ENCODE data around the gene TNFRSF11A. TPM values are rescaled to one million over a fixed set of nuclear protein-coding genes. Genes with fewer than 3 reads are reported as not detected.

Gene TNFRSF11A
- total RNA-seq, 1 experiment from 2014 or later, result 0.16 TPM

- no peak overlapping the region for H3K27ac Mint-ChIP-seq (ENCODE audit: unreplicated experiment)
- Histone ChIP-seq H3K27me3 (replicated peaks; ENCODE audit: control insufficient read depth, insufficient read depth, low read length) (no peaks in the 10 kb centered on the region), H3K4me1 (no peaks in the 10 kb centered on the region), H3K9me3 (no peaks in the 10 kb centered on the region), H3K4me3 (ENCODE audit: low read depth, low read length) (no peak overlapping the region), H3K36me3 (ENCODE audit: control insufficient read depth, insufficient read depth, low read length) (no peaks in the 10 kb centered on the region)
- intact Hi-C loops (cut with micrococcal nuclease; ENCODE audit: unreplicated experiment), result no loop called here
- H3K36me3 Mint-ChIP-seq (ENCODE audit: insufficient read depth, unreplicated experiment), result no peaks in the 10 kb centered on the region
- TF ChIP-seq CTCF (IDR thresholded peaks at IDR 0.05; ENCODE audit: insufficient read depth in 1 of 2, low read depth in 1 of 2, low read length in 1 of 2, severe bottlenecking in 1 of 2, unreplicated experiment in 1 of 2), result no peak
- no TSS peak for BruUV-seq (replicated peaks)
- no peaks in the 10 kb centered on the region for H3K9me3 Mint-ChIP-seq (ENCODE audit: unreplicated experiment)
- H3K4me1 Mint-ChIP-seq (ENCODE audit: low read depth, unreplicated experiment), result peaks cover 7% of the 10 kb centered on the region
- H3K4me3 Mint-ChIP-seq (ENCODE audit: unreplicated experiment), result no peak overlapping the region
- ChIA-PET CTCF (no interaction called here), POLR2A (no interaction called here)
- no peak for DNase-seq
- no peaks in the 10 kb centered on the region for H3K27me3 Mint-ChIP-seq (ENCODE audit: insufficient read depth, unreplicated experiment)
Observed at GRCh38 chr18:62331581-62332356, 6.7 kb downstream of the TNFRSF11A start.

- no peak for DNase-seq
- H3K9me3 Mint-ChIP-seq (ENCODE audit: unreplicated experiment), result no peaks in the 10 kb centered on the region
- intact Hi-C loops (cut with micrococcal nuclease; ENCODE audit: unreplicated experiment), result no loop called here
- TF ChIP-seq CTCF (IDR thresholded peaks at IDR 0.05; ENCODE audit: insufficient read depth in 1 of 2, low read depth in 1 of 2, low read length in 1 of 2, severe bottlenecking in 1 of 2, unreplicated experiment in 1 of 2), result no peak
- no peaks in the 10 kb centered on the region for H3K27me3 Mint-ChIP-seq (ENCODE audit: insufficient read depth, unreplicated experiment)
- no peak overlapping the region for H3K4me3 ChIP-seq (ENCODE audit: low read depth, low read length)
- ChIA-PET CTCF (no interaction called here), POLR2A (no interaction called here)
- no peaks in the 10 kb centered on the region for H3K4me1 ChIP-seq
- H3K36me3 Mint-ChIP-seq (ENCODE audit: insufficient read depth, unreplicated experiment), result no peaks in the 10 kb centered on the region
- no peaks in the 10 kb centered on the region for H3K9me3 ChIP-seq
- no peak overlapping the region for H3K4me3 Mint-ChIP-seq (ENCODE audit: unreplicated experiment)
- no TSS peak for BruUV-seq (replicated peaks)
- no peaks in the 10 kb centered on the region for H3K27me3 ChIP-seq (replicated peaks; ENCODE audit: control insufficient read depth, insufficient read depth, low read length)
- no peak overlapping the region for H3K27ac Mint-ChIP-seq (ENCODE audit: unreplicated experiment)
- no peaks in the 10 kb centered on the region for H3K36me3 ChIP-seq (ENCODE audit: control insufficient read depth, insufficient read depth, low read length)
- H3K4me1 Mint-ChIP-seq (ENCODE audit: low read depth, unreplicated experiment), result peaks cover 7% of the 10 kb centered on the region
Observed at GRCh38 chr18:62332431-62332830, 7.3 kb downstream of the TNFRSF11A start.

- BruUV-seq (replicated peaks), result no TSS peak
- ChIA-PET CTCF (no interaction called here), POLR2A (no interaction called here)
- intact Hi-C loops (cut with micrococcal nuclease; ENCODE audit: unreplicated experiment), result no loop called here
- Mint-ChIP-seq H3K27me3 (ENCODE audit: insufficient read depth, unreplicated experiment) (no peaks in the 10 kb centered on the region), H3K36me3 (ENCODE audit: insufficient read depth, unreplicated experiment) (no peaks in the 10 kb centered on the region), H3K4me1 (ENCODE audit: low read depth, unreplicated experiment) (peaks cover 1% of the 10 kb centered on the region), H3K9me3 (ENCODE audit: unreplicated experiment) (no peaks in the 10 kb centered on the region), H3K27ac (ENCODE audit: unreplicated experiment) (no peak overlapping the region), H3K4me3 (ENCODE audit: unreplicated experiment) (no peak overlapping the region)
- Histone ChIP-seq H3K4me3 (ENCODE audit: low read depth, low read length) (no peak overlapping the region), H3K4me1 (no peaks in the 10 kb centered on the region), H3K9me3 (no peaks in the 10 kb centered on the region), H3K27me3 (replicated peaks; ENCODE audit: control insufficient read depth, insufficient read depth, low read length) (no peaks in the 10 kb centered on the region), H3K36me3 (ENCODE audit: control insufficient read depth, insufficient read depth, low read length) (no peaks in the 10 kb centered on the region)
- no peak for TF ChIP-seq CTCF (IDR thresholded peaks at IDR 0.05; ENCODE audit: insufficient read depth in 1 of 2, low read depth in 1 of 2, low read length in 1 of 2, severe bottlenecking in 1 of 2, unreplicated experiment in 1 of 2)
- DNase-seq, result no peak
Observed at GRCh38 chr18:62332964-62333695, 8.0 kb downstream of the TNFRSF11A start.
